SK-N-SH treated with all-trans-retinoic acid at 6 μM for 48 hours (cell line): ENCODE measurements around the gene SPTLC1.

Experiments
- ATAC-seq: fragments of 200-7000 bp; cut with Tn5 transposase; 3 replicates; pipeline ENCODE4 v1.9.1; 2020; ENCODE audit warnings: mild to moderate bottlenecking, moderate library complexity
- BACH2 ChIP-seq: fragments of 250-450 bp; sonication (Bioruptor Pico); IDR thresholded peaks from 2 replicates; pipeline ENCODE4 v1.9.0; 2021; ENCODE audit warnings: mild to moderate bottlenecking, borderline replicate concordance
- CREB5 ChIP-seq: fragments of 250-450 bp; sonication (Bioruptor Pico); IDR thresholded peaks from 2 replicates; pipeline ENCODE4 v1.5.1; 2020; ENCODE audit warnings: low read depth, mild to moderate bottlenecking, moderate library complexity
- CSDC2 ChIP-seq: fragments of 250-450 bp; sonication (Bioruptor Pico); IDR thresholded peaks from 2 replicates; pipeline ENCODE4 v1.5.0; 2020; ENCODE audit warnings: mild to moderate bottlenecking, moderate library complexity
- CSRNP3 ChIP-seq: fragments of 250-450 bp; sonication (Bioruptor Pico); IDR thresholded peaks from 2 replicates; pipeline ENCODE4 v1.5.1; 2021; ENCODE audit warnings: mild to moderate bottlenecking, moderate library complexity
- ESRRG ChIP-seq: fragments of 250-450 bp; sonication (Bioruptor Pico); IDR thresholded peaks from 2 replicates; pipeline ENCODE4 v1.6.1; 2021; ENCODE audit warnings: mild to moderate bottlenecking
- GLIS3 ChIP-seq: fragments of 250-450 bp; sonication (Bioruptor Pico); IDR thresholded peaks from 2 replicates; pipeline ENCODE4 v1.5.0; 2020; ENCODE audit warnings: mild to moderate bottlenecking, moderate library complexity
- ISL1 ChIP-seq: fragments of 250-450 bp; sonication (Bioruptor Pico); IDR thresholded peaks from 2 replicates; pipeline ENCODE4 v2.1.2; 2022; ENCODE audit warnings: mild to moderate bottlenecking, moderate library complexity
- OSR1 ChIP-seq: fragments of 250-450 bp; sonication (Bioruptor Pico); IDR thresholded peaks from 2 replicates; pipeline ENCODE4 v1.8.0; 2022; ENCODE audit warnings: moderate library complexity, mild to moderate bottlenecking, inconsistent platforms
- POU6F1 ChIP-seq: fragments of 250-450 bp; sonication (Bioruptor Pico); IDR thresholded peaks from 2 replicates; pipeline ENCODE4 v1.8.0; 2021; ENCODE audit warnings: low read depth, mild to moderate bottlenecking, moderate library complexity, borderline replicate concordance
- PPARA ChIP-seq: fragments of 250-450 bp; sonication (Bioruptor Pico); IDR thresholded peaks from 2 replicates; pipeline ENCODE4 v1.5.0; 2020; ENCODE audit warnings: mild to moderate bottlenecking, borderline replicate concordance
- RARB ChIP-seq: fragments of 250-450 bp; sonication (Bioruptor Pico); IDR thresholded peaks from 2 replicates; pipeline ENCODE4 v1.8.0; 2021; ENCODE audit warnings: mild to moderate bottlenecking, moderate library complexity
- SNAI2 ChIP-seq: fragments of 250-450 bp; sonication (Bioruptor Pico); IDR thresholded peaks from 2 replicates; pipeline ENCODE4 v1.5.0; 2020; ENCODE audit warnings: mild to moderate bottlenecking, moderate library complexity
- TOX ChIP-seq: fragments of 250-450 bp; sonication (Bioruptor Pico); IDR thresholded peaks from 2 replicates; pipeline ENCODE4 v1.8.0; 2021; ENCODE audit warnings: mild to moderate bottlenecking, moderate library complexity, borderline replicate concordance
- TSHZ2 ChIP-seq: fragments of 250-450 bp; sonication (Bioruptor Pico); IDR thresholded peaks from 2 replicates; pipeline ENCODE4 v1.5.0; 2020; ENCODE audit warnings: mild to moderate bottlenecking, moderate library complexity
- ZC3H10 ChIP-seq: fragments of 250-450 bp; sonication (Bioruptor Pico); IDR thresholded peaks from 2 replicates; pipeline ENCODE4 v1.5.1; 2021; ENCODE audit warnings: mild to moderate bottlenecking, moderate library complexity
- ZFP3 ChIP-seq: fragments of 250-450 bp; sonication (Bioruptor Pico); IDR thresholded peaks from 2 replicates; pipeline ENCODE4 v1.5.0; 2020; ENCODE audit warnings: mild to moderate bottlenecking, moderate library complexity
- ZFP30 ChIP-seq: fragments of 450-650 bp; formaldehyde crosslinking; IDR thresholded peaks from 2 replicates; pipeline ENCODE4 v1.5.0; 2022; ENCODE audit warnings: mild to moderate bottlenecking, moderate library complexity
- ZNF565 ChIP-seq: fragments of 450-650 bp; formaldehyde crosslinking; conservative IDR thresholded peaks from 2 replicates; pipeline ENCODE4 v1.5.0; 2020; ENCODE audit warnings: low read depth, mild to moderate bottlenecking, moderate library complexity
- ZNF70 ChIP-seq: fragments of 450-650 bp; formaldehyde crosslinking; IDR thresholded peaks from 2 replicates; pipeline ENCODE4 v1.5.0; 2020; ENCODE audit warnings: mild to moderate bottlenecking, moderate library complexity
- ZNF8 ChIP-seq: fragments of 450-650 bp; formaldehyde crosslinking; IDR thresholded peaks from 2 replicates; pipeline ENCODE4 v1.5.0; 2020; ENCODE audit warnings: mild to moderate bottlenecking, moderate library complexity

SPTLC1 gene

GRCh38 chr9:92164490-92164889, 49.3 kb upstream of the SPTLC1 start:
- ATAC-seq = no peak
- TF ChIP-seq ESRRG (CRISPR knock-in tag) = no peak
- TF ChIP-seq POU6F1 (CRISPR knock-in tag) = no peak
- no peak for TF ChIP-seq RARB (CRISPR knock-in tag)
- TF ChIP-seq ZNF70 (CRISPR knock-in tag) = no peak
- no peak for TF ChIP-seq ZFP30
- TF ChIP-seq SNAI2 = no peak
- TF ChIP-seq PPARA (CRISPR knock-in tag) = no peak
- no peak for TF ChIP-seq BACH2 (CRISPR knock-in tag)
- TF ChIP-seq ZFP3 (CRISPR knock-in tag) = no peak
- TF ChIP-seq TSHZ2 = no peak
- TF ChIP-seq OSR1 (CRISPR knock-in tag) = no peak
- TF ChIP-seq GLIS3 (CRISPR knock-in tag) = no peak
- TF ChIP-seq ISL1 (CRISPR knock-in tag) = no peak
- TF ChIP-seq, all 23 proteins: peak for 0

GRCh38 chr9:92163276-92163675, 48.1 kb upstream of the SPTLC1 start:
- ATAC-seq = no peak
- no peak for TF ChIP-seq CSRNP3
- no peak for TF ChIP-seq TOX (CRISPR knock-in tag)
- no peak for TF ChIP-seq ZNF70 (CRISPR knock-in tag)
- no peak for TF ChIP-seq ZNF8
- no peak for TF ChIP-seq PPARA (CRISPR knock-in tag)
- no peak for TF ChIP-seq GLIS3 (CRISPR knock-in tag)
- no peak for TF ChIP-seq ZC3H10 (CRISPR knock-in tag)

GRCh38 chr9:92160786-92161185, 45.6 kb upstream of the SPTLC1 start:
- ATAC-seq = no peak
- TF ChIP-seq ZNF565 (CRISPR knock-in tag) (no peak), SNAI2 (no peak), BACH2 (CRISPR knock-in tag) (no peak), ZNF8 (no peak), TSHZ2 (no peak), ZC3H10 (CRISPR knock-in tag) (no peak), ZFP30 (no peak), OSR1 (CRISPR knock-in tag) (no peak), TOX (CRISPR knock-in tag) (no peak), CSRNP3 (no peak), CREB5 (CRISPR knock-in tag) (no peak), CSDC2 (no peak), ZNF70 (CRISPR knock-in tag) (no peak), PPARA (CRISPR knock-in tag) (no peak), ESRRG (CRISPR knock-in tag) (no peak)
- TF ChIP-seq, all 23 proteins: peak for 0
